Activated T-cell treated with anti-CD3 and anti-CD28 coated beads for 24 hours (primary cell): ENCODE data around the gene KRT28.

ENCODE experiments used
- DNase-seq: peaks from one replicate; pipeline ENCODE4 v3.0.0-alpha.2; 2020; ENCODE audit warnings: low read depth

KRT28 gene

GRCh38 chr17:40799859-40800258 is at the start of gene KRT28:
Gene KRT28, minus strand, starts transcription at chr17:40799959. Its CDS starts 66 bp downstream, at chr17:40799893.
- no peak for DNase-seq

- no peak for DNase-seq
Observed at GRCh38 chr17:40848583-40849235, 49.0 kb upstream of the KRT28 start.

- no peak for DNase-seq
Observed at GRCh38 chr17:40846515-40847144, 46.9 kb upstream of the KRT28 start.

- no peak for DNase-seq
Observed at GRCh38 chr17:40844671-40845107, 44.9 kb upstream of the KRT28 start.

GRCh38 chr17:40843242-40843641 is 43.5 kb upstream of the KRT28 start:
- DNase-seq = no peak

GRCh38 chr17:40841246-40841645 is 41.5 kb upstream of the KRT28 start:
- no peak for DNase-seq

GRCh38 chr17:40839194-40839593 is 39.4 kb upstream of the KRT28 start:
- DNase-seq = no peak

GRCh38 chr17:40836020-40836419 is 36.3 kb upstream of the KRT28 start:
- DNase-seq = no peak

GRCh38 chr17:40833882-40834281 is 34.1 kb upstream of the KRT28 start:
- no peak for DNase-seq

GRCh38 chr17:40832840-40833239 is 33.1 kb upstream of the KRT28 start:
- DNase-seq = no peak

- no peak for DNase-seq
Observed at GRCh38 chr17:40830085-40830776, 30.5 kb upstream of the KRT28 start.

- no peak for DNase-seq
Observed at GRCh38 chr17:40828454-40829044, 28.8 kb upstream of the KRT28 start.

GRCh38 chr17:40827746-40828453 is 28.1 kb upstream of the KRT28 start:
- no peak for DNase-seq

- DNase-seq = no peak
Observed at GRCh38 chr17:40825599-40825998, 25.8 kb upstream of the KRT28 start.

GRCh38 chr17:40824015-40824832 is 24.5 kb upstream of the KRT28 start:
- no peak for DNase-seq

- DNase-seq = no peak
Observed at GRCh38 chr17:40822132-40822812, 22.5 kb upstream of the KRT28 start, which contains the start of gene KRT10. Gene KRT10, minus strand, starts transcription at chr17:40822614. Its CDS starts 29 bp downstream, at chr17:40822585.

GRCh38 chr17:40821536-40821935 is 21.8 kb upstream of the KRT28 start:
- DNase-seq = no peak

- no peak for DNase-seq
Observed at GRCh38 chr17:40820228-40820838, 20.6 kb upstream of the KRT28 start.

GRCh38 chr17:40819528-40820125 is 19.9 kb upstream of the KRT28 start:
- DNase-seq = no peak
